Activated CD4-positive, alpha-beta memory T cell treated with anti-CD3 and anti-CD28 coated beads for 36 hours (primary cell): ENCODE measurements around the gene HPSE2. TPM values are rescaled to one million over a fixed set of nuclear protein-coding genes. Genes with fewer than 3 reads are reported as not detected.
"Not testable (repeated sequence)": the region's sequence is repeated elsewhere in the genome, so short reads cannot be mapped to it uniquely, and the experiment has no call there.

Source experiments
- CTCF ChIA-PET: fragments of 350-600 bp; sonication (Branson Sonifier 250); formaldehyde crosslinking; loops from one replicate; lab custom pipeline; 2021; ENCODE audit warnings: antibody characterized with exemption, inconsistent platforms; lab: Charles Lee
- POLR2A ChIA-PET: fragments of 350-600 bp; sonication (Branson Sonifier 250); formaldehyde crosslinking; loops from one replicate; lab custom pipeline; 2021; ENCODE audit warnings: antibody characterized with exemption; lab: Charles Lee
- DNase-seq: peaks from one replicate; pipeline ENCODE4 v3.0.0-alpha.2; 2020
- H3K27ac Mint-ChIP-seq: one replicate; pipeline ENCODE4 v1.8.0; 2021; ENCODE audit warnings: mixed read lengths
- H3K27me3 Mint-ChIP-seq: one replicate; pipeline ENCODE4 v1.8.0; 2021; ENCODE audit warnings: mixed read lengths
- H3K36me3 Mint-ChIP-seq: one replicate; pipeline ENCODE4 v1.8.0; 2021; ENCODE audit warnings: mixed read lengths
- H3K4me1 Mint-ChIP-seq: one replicate; pipeline ENCODE4 v1.8.0; 2021; ENCODE audit warnings: low read depth, mixed read lengths
- H3K4me3 Mint-ChIP-seq: one replicate; pipeline ENCODE4 v1.8.0; 2021; ENCODE audit warnings: mild to moderate bottlenecking, mixed read lengths
- H3K9me3 Mint-ChIP-seq: one replicate; pipeline ENCODE4 v1.8.0; 2021; ENCODE audit warnings: mixed read lengths
- intact Hi-C: fragments of 100-400 bp; cut with micrococcal nuclease; formaldehyde crosslinking; loops from one replicate; pipeline ENCODE4 v1.15.1; 2023
- total RNA-seq, 2 experiments: library from RNA; stranded (reverse); gene quantifications; one replicate each; pipeline ENCODE4 v1.2.3, GENCODE V29; 2021

Gene HPSE2
- total RNA-seq, 2 experiments from 2014 or later = not detected

GRCh38 chr10:98556061-98556460 is 679.6 kb downstream of the HPSE2 start:
- ChIA-PET POLR2A (no interaction called here), CTCF (no interaction called here)
- intact Hi-C loops = no loop called here
- no peaks in the 10 kb centered on the region for H3K36me3 Mint-ChIP-seq
- DNase-seq = no peak
- H3K9me3 Mint-ChIP-seq = no peaks in the 10 kb centered on the region
- no peak overlapping the region for H3K4me3 Mint-ChIP-seq
- no peak overlapping the region for H3K27ac Mint-ChIP-seq
- H3K27me3 Mint-ChIP-seq = peaks cover 10% of the 10 kb centered on the region
- H3K4me1 Mint-ChIP-seq = no peaks in the 10 kb centered on the region

GRCh38 chr10:98555021-98555619 is 680.5 kb downstream of the HPSE2 start:
- CTCF ChIA-PET = no interaction called here
- Mint-ChIP-seq H3K9me3 (no peaks in the 10 kb centered on the region), H3K27ac (no peak overlapping the region), H3K4me3 (no peak overlapping the region), H3K36me3 (no peaks in the 10 kb centered on the region), H3K27me3 (peaks cover 10% of the 10 kb centered on the region), H3K4me1 (no peaks in the 10 kb centered on the region)
- POLR2A ChIA-PET = no interaction called here
- intact Hi-C loops = no loop called here
- DNase-seq = no peak

DNA sequence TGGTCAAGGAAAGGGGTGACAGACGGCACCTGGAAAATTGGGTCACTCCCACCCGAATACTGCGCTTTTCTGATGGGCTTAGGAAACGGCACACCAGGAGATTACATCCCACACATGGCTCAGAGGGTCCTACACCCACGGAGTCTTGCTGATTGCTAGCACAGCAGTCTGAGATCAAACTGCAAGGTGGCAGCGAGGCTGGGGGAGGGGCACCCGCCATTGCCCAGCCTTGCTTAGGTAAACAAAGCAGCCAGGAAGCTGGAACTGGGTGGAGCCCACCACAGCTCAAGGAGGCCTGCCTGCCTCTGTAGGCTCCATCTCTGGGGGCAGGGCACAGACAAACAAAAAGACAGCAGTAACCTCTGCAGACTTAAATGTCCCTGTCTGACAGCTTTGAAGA is 694.1 kb downstream of the HPSE2 start:
- H3K27me3 Mint-ChIP-seq = peaks cover 11% of the 10 kb centered on the region
- H3K27ac Mint-ChIP-seq, H3K36me3 Mint-ChIP-seq, DNase-seq, POLR2A ChIA-PET, H3K4me3 Mint-ChIP-seq, H3K9me3 Mint-ChIP-seq, CTCF ChIA-PET, H3K4me1 Mint-ChIP-seq, intact Hi-C loops: not testable (repeated sequence)

- Mint-ChIP-seq H3K36me3 (no peaks in the 10 kb centered on the region), H3K27ac (no peak overlapping the region), H3K27me3 (peaks cover 11% of the 10 kb centered on the region), H3K4me3 (no peak overlapping the region), H3K4me1 (no peaks in the 10 kb centered on the region), H3K9me3 (no peaks in the 10 kb centered on the region)
- DNase-seq = no peak
- POLR2A ChIA-PET = no interaction called here
- CTCF ChIA-PET = no interaction called here
- intact Hi-C loops = no loop called here
These were observed 696.1 kb downstream of the HPSE2 start for GRCh38 chr10:98539578-98539977.

DNA sequence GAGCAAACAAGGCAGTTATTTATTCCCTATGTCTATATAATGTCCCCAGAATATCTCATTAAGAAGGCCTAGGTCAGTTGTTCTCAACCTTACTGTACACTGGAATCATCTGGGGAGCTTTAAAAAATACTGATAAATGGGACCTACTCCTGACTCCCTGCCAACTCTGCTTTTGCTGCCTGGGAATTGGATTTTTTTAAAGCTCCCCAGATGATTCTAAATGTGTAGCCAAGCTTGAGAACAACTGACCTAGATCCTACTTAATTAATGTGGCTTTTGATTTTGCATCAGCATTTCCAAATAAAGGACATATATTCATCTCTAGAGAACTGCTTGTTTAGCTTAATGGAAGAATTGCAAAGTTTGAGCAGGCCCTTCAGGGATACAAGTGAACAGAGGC is 697.2 kb downstream of the HPSE2 start:
- Mint-ChIP-seq H3K4me3 (no peak overlapping the region), H3K36me3 (no peaks in the 10 kb centered on the region), H3K27ac (no peak overlapping the region), H3K4me1 (no peaks in the 10 kb centered on the region), H3K27me3 (peaks cover 11% of the 10 kb centered on the region), H3K9me3 (no peaks in the 10 kb centered on the region)
- intact Hi-C loops = no loop called here
- CTCF ChIA-PET = no interaction called here
- no peak for DNase-seq
- POLR2A ChIA-PET = no interaction called here

- Mint-ChIP-seq H3K27ac (no peak overlapping the region), H3K9me3 (no peaks in the 10 kb centered on the region), H3K4me3 (no peak overlapping the region), H3K27me3 (peaks cover 11% of the 10 kb centered on the region), H3K36me3 (no peaks in the 10 kb centered on the region), H3K4me1 (no peaks in the 10 kb centered on the region)
- POLR2A ChIA-PET = no interaction called here
- CTCF ChIA-PET = no interaction called here
- no peak for DNase-seq
- intact Hi-C loops = no loop called here
These were observed 699.1 kb downstream of the HPSE2 start for GRCh38 chr10:98536551-98536950.

DNA sequence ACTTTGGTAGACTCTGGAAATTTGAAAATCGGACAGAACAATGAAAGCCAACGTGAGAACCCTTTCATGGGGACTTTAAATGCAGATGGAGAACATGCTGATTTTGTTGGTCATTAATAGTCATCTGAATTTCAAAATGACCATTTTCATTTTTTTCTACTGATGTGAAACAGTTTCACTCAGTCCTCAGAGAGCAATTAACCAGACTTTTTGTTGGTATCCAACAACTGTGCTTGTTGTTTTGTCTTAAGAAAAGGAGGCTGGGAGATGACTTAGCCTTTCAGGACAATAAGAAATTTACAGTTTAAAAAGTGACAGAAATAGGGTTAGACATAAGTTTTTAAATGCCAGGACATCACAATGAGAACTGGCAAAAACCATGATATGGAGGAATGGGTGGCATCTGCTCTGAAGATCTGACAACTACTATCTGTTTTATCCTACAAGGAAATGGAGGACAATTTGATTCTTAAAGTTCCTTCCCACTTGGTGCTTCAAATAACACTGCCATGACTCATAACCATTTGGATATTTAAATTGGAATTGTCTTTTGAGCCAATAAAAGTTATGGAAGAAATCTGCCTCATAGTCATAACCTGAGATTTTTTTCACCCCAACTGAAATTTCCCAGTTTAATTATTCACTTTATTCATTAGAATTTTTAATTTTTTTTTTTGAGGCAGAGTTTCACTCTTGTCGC is 701.8 kb downstream of the HPSE2 start:
- intact Hi-C loops = no loop called here
- ChIA-PET CTCF (no interaction called here), POLR2A (no interaction called here)
- H3K27ac Mint-ChIP-seq = no peak overlapping the region
- no peak overlapping the region for H3K4me3 Mint-ChIP-seq
- no peaks in the 10 kb centered on the region for H3K36me3 Mint-ChIP-seq
- DNase-seq = no peak
- H3K4me1 Mint-ChIP-seq = no peaks in the 10 kb centered on the region
- no peaks in the 10 kb centered on the region for H3K9me3 Mint-ChIP-seq
- peaks cover 3% of the 10 kb centered on the region for H3K27me3 Mint-ChIP-seq

DNA sequence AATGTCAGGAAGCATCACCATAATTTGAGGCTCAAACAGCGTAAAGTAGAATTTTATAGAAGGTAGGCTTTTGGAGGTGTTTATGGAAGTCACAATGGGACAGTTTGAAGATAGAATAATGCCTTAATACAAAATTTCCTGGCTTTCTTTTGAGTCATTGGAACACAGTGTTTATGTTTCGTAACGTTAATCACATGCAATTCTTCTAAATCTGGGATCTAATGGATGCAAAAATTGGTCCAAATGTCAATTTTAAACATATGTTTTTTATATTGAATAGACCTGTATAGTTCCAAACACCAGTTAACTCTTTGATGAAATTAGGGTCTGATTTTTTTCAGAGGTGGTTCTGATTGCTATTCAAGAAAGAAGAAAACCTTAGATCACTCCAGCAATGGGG is 702.4 kb downstream of the HPSE2 start:
- ChIA-PET POLR2A (no interaction called here), CTCF (no interaction called here)
- Mint-ChIP-seq H3K4me3 (no peak overlapping the region), H3K4me1 (no peaks in the 10 kb centered on the region), H3K27ac (no peak overlapping the region), H3K27me3 (peaks cover 5% of the 10 kb centered on the region), H3K9me3 (no peaks in the 10 kb centered on the region), H3K36me3 (no peaks in the 10 kb centered on the region)
- no peak for DNase-seq
- intact Hi-C loops = no loop called here

GRCh38 chr10:98528805-98529183 is 706.9 kb downstream of the HPSE2 start:
- Mint-ChIP-seq H3K27me3 (peaks cover 2% of the 10 kb centered on the region), H3K4me3 (no peak overlapping the region), H3K27ac (no peak overlapping the region), H3K36me3 (no peaks in the 10 kb centered on the region), H3K4me1 (no peaks in the 10 kb centered on the region), H3K9me3 (no peaks in the 10 kb centered on the region)
- no peak for DNase-seq
- ChIA-PET CTCF (no interaction called here), POLR2A (no interaction called here)
- intact Hi-C loops = no loop called here

- peaks cover 2% of the 10 kb centered on the region for H3K27me3 Mint-ChIP-seq
- POLR2A ChIA-PET = no interaction called here
- intact Hi-C loops = no loop called here
- no peak overlapping the region for H3K4me3 Mint-ChIP-seq
- H3K9me3 Mint-ChIP-seq = no peaks in the 10 kb centered on the region
- DNase-seq = no peak
- H3K36me3 Mint-ChIP-seq = no peaks in the 10 kb centered on the region
- CTCF ChIA-PET = no interaction called here
- H3K27ac Mint-ChIP-seq = no peak overlapping the region
- no peaks in the 10 kb centered on the region for H3K4me1 Mint-ChIP-seq
These were observed 707.4 kb downstream of the HPSE2 start for GRCh38 chr10:98528166-98528804.

- CTCF ChIA-PET = no interaction called here
- intact Hi-C loops = no loop called here
- Mint-ChIP-seq H3K27ac (no peak overlapping the region), H3K9me3 (no peaks in the 10 kb centered on the region), H3K4me3 (no peak overlapping the region), H3K36me3 (no peaks in the 10 kb centered on the region), H3K4me1 (no peaks in the 10 kb centered on the region), H3K27me3 (peaks cover 4% of the 10 kb centered on the region)
- POLR2A ChIA-PET = no interaction called here
- DNase-seq = no peak
These were observed 709.7 kb downstream of the HPSE2 start for GRCh38 chr10:98525969-98526368.

DNA sequence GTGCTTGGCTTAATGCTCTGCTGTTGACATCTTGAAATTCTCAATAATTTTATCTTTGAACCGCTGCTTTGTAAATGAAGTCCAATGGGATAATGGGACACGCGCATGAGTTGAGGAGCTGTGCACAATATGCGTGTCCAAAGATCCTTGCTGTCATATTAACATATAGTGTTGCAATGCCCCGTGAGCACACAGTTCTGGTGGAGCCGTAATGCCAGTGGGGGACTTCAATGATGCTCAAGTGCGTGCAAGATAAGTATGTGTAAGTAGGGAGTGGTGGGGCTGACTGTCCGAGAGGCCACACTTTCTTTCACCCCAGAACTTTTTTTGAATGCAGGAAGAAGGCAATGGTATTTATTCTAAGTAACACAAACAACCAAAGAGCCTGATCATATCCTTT is 711.5 kb downstream of the HPSE2 start:
- CTCF ChIA-PET = no interaction called here
- intact Hi-C loops = no loop called here
- no peak overlapping the region for H3K27ac Mint-ChIP-seq

DNA sequence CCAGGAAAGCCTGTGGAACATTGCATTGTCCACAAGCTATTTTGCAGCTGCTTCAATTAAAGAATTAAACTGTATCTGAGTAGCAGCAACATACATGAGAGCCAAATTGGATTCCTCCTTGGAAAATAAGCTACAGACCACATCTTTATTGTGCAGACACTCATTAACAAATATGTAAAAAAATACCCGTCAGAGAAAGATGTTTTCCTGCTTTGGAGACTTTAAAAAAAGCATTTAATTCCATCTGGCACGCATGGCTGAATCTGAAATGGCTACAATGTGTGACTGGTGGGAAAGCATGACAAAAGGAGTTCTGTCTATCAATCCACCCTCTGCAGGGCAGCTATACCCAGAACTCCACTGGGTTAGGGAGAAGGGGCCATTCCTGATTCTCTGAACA is 715.8 kb downstream of the HPSE2 start:
- no peaks in the 10 kb centered on the region for H3K4me1 Mint-ChIP-seq
- intact Hi-C loops = no loop called here
- no peaks in the 10 kb centered on the region for H3K9me3 Mint-ChIP-seq
- no peak overlapping the region for H3K4me3 Mint-ChIP-seq
- peaks cover 10% of the 10 kb centered on the region for H3K27me3 Mint-ChIP-seq
- CTCF ChIA-PET = no interaction called here
- POLR2A ChIA-PET = no interaction called here
- no peak for DNase-seq
- H3K36me3 Mint-ChIP-seq = no peaks in the 10 kb centered on the region
- no peak overlapping the region for H3K27ac Mint-ChIP-seq

More for the DNA sequence above, 711.5 kb downstream of the HPSE2 start:
- Mint-ChIP-seq H3K36me3 (no peaks in the 10 kb centered on the region), H3K4me3 (no peak overlapping the region), H3K9me3 (no peaks in the 10 kb centered on the region), H3K4me1 (no peaks in the 10 kb centered on the region), H3K27me3 (peaks cover 5% of the 10 kb centered on the region)
- no peak for DNase-seq
- POLR2A ChIA-PET = no interaction called here
